Measurements from ENCODE around the gene POT1.
"Not testable (repeated sequence)": the region's sequence is repeated elsewhere in the genome, so short reads cannot be mapped to it uniquely, and the experiment has no call there.

POT1 gene, protein sequence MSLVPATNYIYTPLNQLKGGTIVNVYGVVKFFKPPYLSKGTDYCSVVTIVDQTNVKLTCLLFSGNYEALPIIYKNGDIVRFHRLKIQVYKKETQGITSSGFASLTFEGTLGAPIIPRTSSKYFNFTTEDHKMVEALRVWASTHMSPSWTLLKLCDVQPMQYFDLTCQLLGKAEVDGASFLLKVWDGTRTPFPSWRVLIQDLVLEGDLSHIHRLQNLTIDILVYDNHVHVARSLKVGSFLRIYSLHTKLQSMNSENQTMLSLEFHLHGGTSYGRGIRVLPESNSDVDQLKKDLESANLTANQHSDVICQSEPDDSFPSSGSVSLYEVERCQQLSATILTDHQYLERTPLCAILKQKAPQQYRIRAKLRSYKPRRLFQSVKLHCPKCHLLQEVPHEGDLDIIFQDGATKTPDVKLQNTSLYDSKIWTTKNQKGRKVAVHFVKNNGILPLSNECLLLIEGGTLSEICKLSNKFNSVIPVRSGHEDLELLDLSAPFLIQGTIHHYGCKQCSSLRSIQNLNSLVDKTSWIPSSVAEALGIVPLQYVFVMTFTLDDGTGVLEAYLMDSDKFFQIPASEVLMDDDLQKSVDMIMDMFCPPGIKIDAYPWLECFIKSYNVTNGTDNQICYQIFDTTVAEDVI

DNA sequence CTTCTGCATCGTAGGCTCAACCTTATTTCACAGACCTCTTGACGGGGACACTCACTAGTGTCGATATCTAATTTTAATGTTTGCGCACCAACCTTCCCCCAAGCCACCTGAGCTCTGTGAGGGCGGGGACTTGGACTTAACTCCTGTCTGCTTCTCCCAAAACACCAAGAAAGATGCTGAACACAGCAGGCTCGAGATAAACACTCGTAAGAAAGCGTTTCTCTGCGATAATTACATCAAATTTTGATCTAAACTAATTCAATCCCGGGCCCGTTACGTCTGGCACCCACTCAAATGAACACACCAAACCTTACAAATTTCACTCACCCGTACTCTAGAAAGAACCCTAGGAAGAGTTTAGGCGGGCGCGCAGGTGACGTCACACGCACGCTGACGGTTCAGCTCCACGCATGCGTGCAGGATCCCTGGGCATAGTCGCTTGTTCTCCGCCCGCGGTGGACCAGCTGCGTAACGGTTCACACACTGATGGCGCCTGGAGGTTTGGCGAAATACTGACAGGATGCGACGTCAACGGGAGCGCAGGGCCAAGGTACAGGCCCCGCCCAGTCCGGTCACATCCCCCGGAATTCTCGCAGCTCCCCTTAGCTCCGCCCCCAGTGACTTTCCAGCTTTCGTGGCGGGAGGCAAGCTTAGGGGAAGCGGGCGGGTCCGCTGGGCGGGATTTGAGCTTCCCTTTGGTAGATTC, at the start of gene POT1:
POT1 (minus strand) TSS at position 359 of the 706 bp plus-strand sequence. CDS start 32,652 bp downstream, outside the sequence.
- H3K4me3 Mint-ChIP-seq = peak within 1 kb of the TSS; percentile 94 to 96
- no peaks in the 10 kb centered on the region for H3K9me3 Mint-ChIP-seq
- H3K36me3 Mint-ChIP-seq = peaks cover 28 to 33% of the 10 kb centered on the region in 2 donors
- H3K27ac Mint-ChIP-seq = peak within 1 kb of the TSS; percentile 95
- ATAC-seq (replicated peaks) (peak; percentile 99 to 100), DNase-seq (peak; percentile 98)
- peaks cover 14 to 32% of the 10 kb centered on the region in 2 donors for H3K4me1 Mint-ChIP-seq
- no peaks in the 10 kb centered on the region for H3K27me3 Mint-ChIP-seq

DNA sequence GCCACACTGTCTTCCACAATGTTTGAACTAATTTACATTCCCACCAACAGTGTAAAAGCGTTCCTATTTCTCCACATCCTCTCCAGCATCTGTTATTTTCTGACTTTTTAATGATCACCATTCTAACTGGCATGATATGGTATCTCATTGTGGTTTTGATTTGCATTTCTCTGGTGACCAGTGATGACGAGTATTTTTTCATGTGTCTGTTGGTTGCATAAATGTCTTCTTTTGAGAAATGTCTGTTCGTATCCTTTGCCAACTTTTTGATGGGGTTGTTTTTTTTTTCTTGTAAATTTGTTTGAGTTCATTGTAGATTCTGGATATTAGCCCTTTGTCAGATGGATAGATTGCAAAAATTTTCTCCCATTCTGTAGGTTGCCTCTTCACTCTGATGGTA, 45.5 kb upstream of the POT1 start:
- ATAC-seq (replicated peaks); H3K4me1 Mint-ChIP-seq; H3K27me3 Mint-ChIP-seq; H3K36me3 Mint-ChIP-seq; H3K27ac Mint-ChIP-seq; H3K4me3 Mint-ChIP-seq; DNase-seq: not testable (repeated sequence)
- peaks cover 19% of the 10 kb centered on the region in 2 donors for H3K9me3 Mint-ChIP-seq

DNA sequence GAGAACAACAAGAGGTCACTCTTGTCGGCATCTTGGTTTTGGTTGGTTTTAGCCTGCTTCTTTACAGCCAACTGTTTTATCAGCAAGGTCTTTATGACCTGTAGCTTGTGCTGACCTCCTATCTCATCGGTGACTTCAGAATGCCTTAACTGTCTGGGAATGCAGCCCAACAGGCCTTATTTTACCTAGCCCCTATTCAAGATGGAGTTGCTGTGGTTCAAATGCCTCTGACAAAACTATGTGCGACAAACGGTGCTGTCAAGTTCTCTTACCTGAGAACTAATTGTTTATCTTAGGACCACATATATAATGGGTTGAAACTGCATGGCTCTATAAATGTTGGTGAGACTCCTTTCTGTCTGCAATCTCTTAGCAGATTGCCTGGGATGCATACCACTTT, 35.9 kb upstream of the POT1 start:
- no peaks in the 10 kb centered on the region for H3K36me3 Mint-ChIP-seq
- no peaks in the 10 kb centered on the region for H3K27me3 Mint-ChIP-seq
- ATAC-seq (replicated peaks) (no peak), DNase-seq (no peak)
- no peak overlapping the region for H3K27ac Mint-ChIP-seq
- H3K9me3 Mint-ChIP-seq = peaks cover 0 to 3% of the 10 kb centered on the region in 2 donors
- H3K4me1 Mint-ChIP-seq = no peaks in the 10 kb centered on the region
- no peak overlapping the region for H3K4me3 Mint-ChIP-seq

DNA sequence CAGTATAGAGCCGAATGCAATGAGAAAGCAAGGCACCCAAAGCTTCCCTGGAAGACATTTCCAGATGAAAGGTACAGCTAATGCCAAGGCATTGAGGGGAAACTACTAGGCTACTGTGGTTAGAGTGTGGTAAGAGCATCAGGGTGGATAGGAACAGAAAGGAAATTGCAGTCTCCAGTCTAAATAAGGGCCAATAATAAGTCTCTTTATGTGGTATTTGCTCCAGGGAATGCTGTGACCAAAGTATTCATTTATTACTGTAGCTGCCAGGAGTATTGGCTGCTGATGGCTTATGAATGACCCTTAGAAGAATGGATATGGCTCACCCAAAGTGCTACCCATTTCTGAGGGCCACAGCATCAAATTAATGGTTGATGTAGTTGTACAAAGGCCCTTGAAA, 30.1 kb upstream of the POT1 start:
- Mint-ChIP-seq H3K4me1 (no peaks in the 10 kb centered on the region), H3K4me3 (no peak overlapping the region), H3K9me3 (peaks cover 6 to 13% of the 10 kb centered on the region in 2 donors), H3K36me3 (no peaks in the 10 kb centered on the region), H3K27ac (no peak overlapping the region), H3K27me3 (no peaks in the 10 kb centered on the region)
- DNase-seq (no peak), ATAC-seq (replicated peaks) (no peak)

DNA sequence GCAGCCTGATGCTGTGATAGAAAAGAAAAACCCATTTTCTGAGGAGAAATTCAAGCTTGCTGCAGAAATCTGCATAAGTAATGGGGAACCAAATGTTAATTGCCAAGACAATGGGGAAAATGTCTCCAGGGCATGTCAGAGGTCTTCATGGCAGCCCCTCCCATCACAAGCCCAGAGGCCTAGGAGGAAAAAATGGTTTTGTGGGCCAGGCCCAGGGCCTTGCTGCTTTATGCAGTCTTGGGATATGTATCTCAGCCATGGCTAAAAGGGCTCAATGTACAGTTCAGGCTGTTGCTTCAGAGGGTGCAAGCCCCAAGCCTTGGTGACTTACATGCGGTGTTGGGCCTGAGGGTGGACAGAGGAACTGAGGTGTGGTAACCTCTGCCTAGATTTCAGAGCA, 28.3 kb upstream of the POT1 start:
- H3K36me3 Mint-ChIP-seq; ATAC-seq (replicated peaks); H3K27me3 Mint-ChIP-seq; H3K4me1 Mint-ChIP-seq; H3K27ac Mint-ChIP-seq; DNase-seq; H3K4me3 Mint-ChIP-seq: not testable (repeated sequence)
- peaks cover 6 to 13% of the 10 kb centered on the region in 2 donors for H3K9me3 Mint-ChIP-seq

DNA sequence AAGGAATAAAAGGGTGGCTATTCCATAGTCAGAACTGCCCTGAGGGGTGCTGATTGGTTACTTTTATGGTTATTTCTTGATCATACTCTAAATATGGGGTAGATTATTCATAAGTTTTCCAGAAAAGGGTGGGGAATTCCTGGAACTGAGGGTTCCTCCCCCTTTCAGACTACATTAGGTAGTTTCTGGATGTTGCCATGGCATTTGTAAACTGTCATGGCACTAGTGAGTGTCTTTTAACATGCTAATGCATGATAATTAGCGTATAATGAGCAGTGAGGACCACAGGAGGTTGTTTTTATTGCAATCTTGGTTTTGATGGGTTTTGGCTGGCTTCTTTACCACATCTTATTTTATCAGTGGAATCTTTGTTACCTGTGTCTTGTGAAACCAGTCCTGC, 26.5 kb upstream of the POT1 start:
- H3K36me3 Mint-ChIP-seq = no peaks in the 10 kb centered on the region
- no peaks in the 10 kb centered on the region for H3K27me3 Mint-ChIP-seq
- no peak overlapping the region for H3K27ac Mint-ChIP-seq
- no peak for DNase-seq
- ATAC-seq (replicated peaks) = peak in 1 of 2 donors; percentile 20
- peaks cover 2 to 6% of the 10 kb centered on the region in 2 donors for H3K4me1 Mint-ChIP-seq
- no peak overlapping the region for H3K4me3 Mint-ChIP-seq
- peaks cover 6 to 13% of the 10 kb centered on the region in 2 donors for H3K9me3 Mint-ChIP-seq

DNA sequence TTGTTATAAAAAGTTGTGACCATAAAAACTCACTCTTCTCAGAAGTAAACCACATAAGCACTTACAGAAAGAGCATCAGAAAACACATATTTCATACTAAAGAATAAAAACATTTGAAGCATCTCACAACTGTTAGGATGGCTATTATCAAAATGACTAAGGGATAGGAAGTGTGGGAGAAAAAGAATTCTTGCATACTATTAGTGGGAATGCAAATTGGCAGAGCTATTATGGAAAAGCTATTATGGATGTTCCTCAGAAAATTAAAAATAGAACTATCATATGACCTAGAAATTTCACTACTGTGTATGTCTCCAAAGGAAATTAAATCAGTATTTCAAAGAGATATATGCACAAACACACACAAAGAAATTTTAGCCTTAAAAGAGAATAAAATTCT, 25.2 kb upstream of the POT1 start:
- ATAC-seq (replicated peaks) (no peak), DNase-seq (no peak)
- H3K9me3 Mint-ChIP-seq = peaks cover 6 to 14% of the 10 kb centered on the region in 2 donors
- H3K4me3 Mint-ChIP-seq = no peak overlapping the region
- no peaks in the 10 kb centered on the region for H3K36me3 Mint-ChIP-seq
- H3K4me1 Mint-ChIP-seq = peaks cover 2 to 6% of the 10 kb centered on the region in 2 donors
- peaks cover 0 to 5% of the 10 kb centered on the region in 2 donors for H3K27me3 Mint-ChIP-seq
- H3K27ac Mint-ChIP-seq = no peak overlapping the region

DNA sequence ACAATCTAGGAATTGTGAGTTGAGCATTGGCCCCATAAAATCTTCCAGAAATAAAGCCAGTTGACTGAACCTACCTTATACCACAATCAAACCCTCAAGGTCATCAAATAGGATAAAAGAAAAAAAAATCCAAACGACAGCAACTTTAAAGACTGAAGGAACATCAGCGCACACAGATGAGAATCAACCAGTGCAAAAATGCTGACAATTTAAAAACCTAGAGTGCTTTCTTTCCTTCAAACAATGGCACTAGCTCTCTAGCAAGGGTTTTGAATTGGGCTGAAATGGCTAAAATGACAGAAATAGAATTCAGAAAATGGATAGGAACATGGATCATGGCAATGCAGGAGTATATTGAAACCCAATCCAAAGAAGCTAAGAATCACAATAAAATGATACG, 16.1 kb upstream of the POT1 start:
- H3K36me3 Mint-ChIP-seq = peaks cover 0 to 5% of the 10 kb centered on the region in 2 donors
- no peaks in the 10 kb centered on the region for H3K4me1 Mint-ChIP-seq
- H3K9me3 Mint-ChIP-seq = peaks cover 10 to 17% of the 10 kb centered on the region in 2 donors
- no peak for ATAC-seq (replicated peaks)
- peaks cover 23 to 28% of the 10 kb centered on the region in 2 donors for H3K27me3 Mint-ChIP-seq
- H3K4me3 Mint-ChIP-seq = no peak overlapping the region
- no peak overlapping the region for H3K27ac Mint-ChIP-seq
- DNase-seq = no peak

DNA sequence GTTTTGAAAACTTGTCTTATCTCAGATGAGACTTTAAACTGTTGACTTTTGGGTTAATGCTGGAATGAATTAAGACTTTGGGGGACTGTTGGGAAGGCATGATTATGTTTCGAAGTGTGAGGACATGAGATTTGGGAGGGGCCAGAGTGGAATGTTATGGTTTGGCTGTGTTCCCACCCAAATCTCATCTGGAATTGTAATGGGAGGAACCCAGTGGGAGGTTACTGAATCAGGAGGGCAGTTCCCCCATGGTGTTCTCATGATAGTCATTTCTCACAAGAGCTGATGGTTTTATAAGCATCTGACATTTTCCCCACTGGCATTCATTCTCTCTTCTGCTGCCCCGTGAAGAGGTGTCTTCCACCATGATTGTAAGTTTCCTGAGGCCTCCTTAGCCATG, 13.8 kb upstream of the POT1 start:
- peaks cover 7 to 17% of the 10 kb centered on the region in 2 donors for H3K9me3 Mint-ChIP-seq
- ATAC-seq (replicated peaks) = no peak

DNA sequence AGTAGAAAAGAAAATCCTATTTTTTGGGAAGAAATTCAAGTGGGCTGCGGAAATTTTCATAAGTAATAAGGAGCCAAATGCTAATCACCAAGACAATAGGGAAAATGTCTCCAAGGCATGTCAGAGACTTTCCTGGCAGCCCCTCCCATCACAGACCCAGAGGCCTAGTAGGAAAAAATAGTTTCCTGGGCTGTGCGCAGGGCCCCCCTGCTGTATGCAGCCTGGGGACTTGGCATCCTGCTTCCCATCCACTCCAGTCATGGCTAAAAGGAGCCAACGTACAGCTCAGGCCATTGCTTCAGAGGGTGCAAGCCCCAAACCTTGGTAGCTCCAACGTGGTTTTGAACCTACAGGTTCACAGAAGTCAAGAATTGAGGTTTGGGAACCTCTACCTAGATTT, 12.8 kb upstream of the POT1 start:
- Mint-ChIP-seq H3K4me1 (no peaks in the 10 kb centered on the region), H3K36me3 (peaks cover 0 to 5% of the 10 kb centered on the region in 2 donors), H3K9me3 (peaks cover 7 to 12% of the 10 kb centered on the region in 2 donors), H3K4me3 (no peak overlapping the region), H3K27ac (no peak overlapping the region), H3K27me3 (peaks cover 16 to 20% of the 10 kb centered on the region in 2 donors)
- ATAC-seq (replicated peaks) = no peak
- DNase-seq = no peak

More for the DNA sequence above, 13.8 kb upstream of the POT1 start:
- Mint-ChIP-seq H3K36me3 (peaks cover 0 to 5% of the 10 kb centered on the region in 2 donors), H3K27ac (no peak overlapping the region), H3K4me3 (no peak overlapping the region), H3K27me3 (peaks cover 23 to 28% of the 10 kb centered on the region in 2 donors), H3K4me1 (no peaks in the 10 kb centered on the region)
- DNase-seq = no peak

DNA sequence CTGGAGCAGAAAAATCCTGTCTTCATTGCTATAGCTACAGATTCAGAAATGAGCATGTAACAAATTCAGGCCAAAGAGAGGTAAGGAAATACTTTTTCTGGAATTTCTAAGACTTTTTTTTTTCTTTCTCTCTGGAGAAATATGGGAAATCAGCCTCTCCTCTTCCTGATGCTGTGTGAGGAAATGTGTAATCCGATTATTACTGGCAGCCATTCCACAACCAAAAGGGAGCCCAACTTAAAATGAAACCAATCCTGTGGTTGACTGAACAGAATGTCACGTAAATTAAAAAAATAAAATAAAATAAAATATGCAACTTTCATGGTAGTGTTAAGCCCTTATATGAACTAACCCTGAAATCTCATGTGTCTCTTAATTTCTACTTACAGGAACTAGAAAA, 10.7 kb upstream of the POT1 start:
- no peaks in the 10 kb centered on the region for H3K9me3 Mint-ChIP-seq
- peaks cover 0 to 3% of the 10 kb centered on the region in 2 donors for H3K36me3 Mint-ChIP-seq
- no peak overlapping the region for H3K4me3 Mint-ChIP-seq
- no peak overlapping the region for H3K27ac Mint-ChIP-seq
- H3K27me3 Mint-ChIP-seq = peaks cover 7 to 9% of the 10 kb centered on the region in 2 donors
- DNase-seq (no peak), ATAC-seq (replicated peaks) (no peak)
- no peaks in the 10 kb centered on the region for H3K4me1 Mint-ChIP-seq

DNA sequence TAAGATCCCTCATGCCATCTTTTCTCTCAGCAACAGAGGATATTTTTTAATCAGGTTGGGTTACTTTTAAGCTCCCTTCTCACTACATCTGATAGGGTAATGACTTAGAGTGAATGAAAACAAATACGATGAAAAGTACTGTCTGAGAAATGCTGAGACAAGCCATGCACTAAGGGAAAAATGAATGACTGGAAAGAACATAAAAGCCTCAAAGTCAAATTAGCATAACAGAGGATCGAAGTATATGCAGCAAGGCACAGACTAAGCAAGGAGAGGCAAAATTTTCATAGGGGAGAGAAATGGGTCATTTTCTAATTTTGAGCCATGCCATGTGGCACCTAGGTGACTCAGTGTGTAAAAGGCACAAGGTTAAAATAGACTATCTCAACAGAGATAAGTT, 8.5 kb upstream of the POT1 start:
- Mint-ChIP-seq H3K27ac (no peak overlapping the region), H3K27me3 (peaks cover 0 to 9% of the 10 kb centered on the region in 2 donors), H3K4me1 (no peaks in the 10 kb centered on the region), H3K36me3 (no peaks in the 10 kb centered on the region), H3K9me3 (no peaks in the 10 kb centered on the region), H3K4me3 (no peak overlapping the region)
- ATAC-seq (replicated peaks) (no peak), DNase-seq (no peak)

DNA sequence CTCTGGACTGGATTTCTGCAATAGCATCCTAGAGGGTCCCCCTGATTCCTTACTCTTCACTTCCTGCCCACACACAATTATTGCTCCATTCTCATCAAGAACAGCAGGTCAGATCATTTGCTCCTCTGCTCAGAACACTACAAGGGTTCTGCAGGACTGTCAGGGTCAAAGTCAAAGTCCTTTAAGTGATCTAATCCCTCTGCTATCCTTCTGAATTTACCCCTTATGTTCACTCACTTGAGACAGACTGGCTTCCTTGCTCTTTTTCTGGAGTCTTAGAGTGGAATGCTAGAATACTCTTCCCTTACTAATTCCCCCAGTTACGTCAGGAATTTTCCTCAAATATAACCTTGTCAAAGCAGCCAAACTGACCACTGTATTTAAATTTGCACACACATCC, 7.5 kb upstream of the POT1 start:
- no peak overlapping the region for H3K4me3 Mint-ChIP-seq
- peaks cover 0 to 9% of the 10 kb centered on the region in 2 donors for H3K27me3 Mint-ChIP-seq
- no peak for ATAC-seq (replicated peaks)
- H3K4me1 Mint-ChIP-seq = no peaks in the 10 kb centered on the region
- H3K9me3 Mint-ChIP-seq = no peaks in the 10 kb centered on the region
- DNase-seq = no peak
- H3K27ac Mint-ChIP-seq = no peak overlapping the region
- H3K36me3 Mint-ChIP-seq = no peaks in the 10 kb centered on the region

DNA sequence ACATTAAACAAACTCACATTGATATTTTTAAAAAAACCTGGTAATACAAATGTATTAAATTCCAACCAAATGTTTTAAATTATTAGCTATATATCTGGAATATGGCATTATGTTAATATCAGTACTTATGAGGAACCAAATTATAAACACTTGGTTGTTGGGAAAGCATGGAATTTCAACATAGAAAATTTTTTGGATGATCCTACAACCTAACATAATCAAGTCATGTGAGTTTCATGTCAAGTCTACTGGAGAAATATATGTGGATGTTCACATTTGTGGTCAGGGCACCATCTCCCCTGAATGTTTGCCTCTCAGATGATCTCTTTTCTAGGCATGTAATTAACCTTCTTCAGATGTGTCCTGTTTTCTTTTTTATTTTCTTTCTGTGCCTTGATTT, 5.2 kb upstream of the POT1 start:
- H3K27me3 Mint-ChIP-seq = peaks cover 0 to 4% of the 10 kb centered on the region in 2 donors

More for the DNA sequence above, 5.2 kb upstream of the POT1 start:
- Mint-ChIP-seq H3K4me3 (no peak overlapping the region), H3K4me1 (no peaks in the 10 kb centered on the region), H3K27ac (no peak overlapping the region), H3K9me3 (no peaks in the 10 kb centered on the region), H3K36me3 (no peaks in the 10 kb centered on the region)
- no peak for ATAC-seq (replicated peaks)
- no peak for DNase-seq
